HG02759 (cell line): ENCODE data around the gene BRAT1.
A peak's percentile ranks its signal among the peaks of the same experiment; 100 is the strongest.
"Not testable (repeated sequence)": the region's sequence is repeated elsewhere in the genome, so short reads cannot be mapped to it uniquely, and the experiment has no call there.

Source experiments
- ATAC-seq: cut with Tn5 transposase; IDR thresholded peaks from one replicate; pipeline ENCODE4 v1.9.1; 2021; ENCODE audit warnings: mild to moderate bottlenecking, moderate library complexity; ENCODE audit not compliant: unreplicated experiment

BRAT1 gene

GRCh38 chr7:2539031-2539911 is 16.1 kb downstream of the BRAT1 start:
- ATAC-seq, result no peak

- no peak for ATAC-seq
Measured at GRCh38 chr7:2537981-2538851, 17.1 kb downstream of the BRAT1 start.

- ATAC-seq, result not testable (repeated sequence)
Measured at GRCh38 chr7:2535872-2536627, 19.3 kb downstream of the BRAT1 start.

GRCh38 chr7:2534214-2534613 is 21.1 kb downstream of the BRAT1 start:
- not testable (repeated sequence) for ATAC-seq

- not testable (repeated sequence) for ATAC-seq
Measured at GRCh38 chr7:2533566-2533965, 21.8 kb downstream of the BRAT1 start.

GRCh38 chr7:2532816-2533215 is 22.5 kb downstream of the BRAT1 start:
- not testable (repeated sequence) for ATAC-seq

- ATAC-seq, result not testable (repeated sequence)
Measured at GRCh38 chr7:2532199-2532772, 23.0 kb downstream of the BRAT1 start.

GRCh38 chr7:2531796-2532110 is 23.6 kb downstream of the BRAT1 start:
- not testable (repeated sequence) for ATAC-seq

- ATAC-seq, result not testable (repeated sequence)
Measured at GRCh38 chr7:2530994-2531795, 24.1 kb downstream of the BRAT1 start.

- ATAC-seq, result peak; percentile 49
Measured at GRCh38 chr7:2530071-2530987, 25.0 kb downstream of the BRAT1 start.

GRCh38 chr7:2529161-2530070 is 25.9 kb downstream of the BRAT1 start:
- ATAC-seq, result peak; percentile 65

- ATAC-seq, result peak; percentile 1
Measured at GRCh38 chr7:2528481-2529095, 26.7 kb downstream of the BRAT1 start.

- no peak for ATAC-seq
Measured at GRCh38 chr7:2527505-2528467, 27.5 kb downstream of the BRAT1 start.

GRCh38 chr7:2526659-2527504 is 28.4 kb downstream of the BRAT1 start:
- no peak for ATAC-seq
